GM18907 (cell line): ENCODE data around the gene BRK1.
"Not testable (repeated sequence)": the region's sequence is repeated elsewhere in the genome, so short reads cannot be mapped to it uniquely, and the experiment has no call there.

Experiments used
- ATAC-seq: cut with Tn5 transposase; IDR thresholded peaks from one replicate; pipeline ENCODE4 v1.9.1; 2021; ENCODE audit warnings: mild to moderate bottlenecking, moderate library complexity; ENCODE audit not compliant: unreplicated experiment

BRK1 gene

GRCh38 chr3:10142707-10143560 lies 27.5 kb downstream of the BRK1 start:
- ATAC-seq, result no peak

- ATAC-seq, result no peak
These were observed 30.2 kb downstream of the BRK1 start for GRCh38 chr3:10145685-10146084.

- ATAC-seq, result no peak
These were observed 33.8 kb downstream of the BRK1 start for GRCh38 chr3:10149226-10149625.

GRCh38 chr3:10150987-10151386 lies 35.5 kb downstream of the BRK1 start:
- ATAC-seq, result no peak

GRCh38 chr3:10154335-10155122 lies 39.1 kb downstream of the BRK1 start:
- no peak for ATAC-seq

GRCh38 chr3:10155123-10155472 lies 39.6 kb downstream of the BRK1 start:
- ATAC-seq, result no peak

GRCh38 chr3:10155658-10156057 lies 40.2 kb downstream of the BRK1 start:
- no peak for ATAC-seq

GRCh38 chr3:10157031-10157430 lies 41.6 kb downstream of the BRK1 start:
- no peak for ATAC-seq

- ATAC-seq, result not testable (repeated sequence)
These were observed 43.1 kb downstream of the BRK1 start for GRCh38 chr3:10158555-10158954.

GRCh38 chr3:10160346-10160745 lies 44.9 kb downstream of the BRK1 start:
- no peak for ATAC-seq

GRCh38 chr3:10160925-10161324 lies 45.5 kb downstream of the BRK1 start:
- no peak for ATAC-seq

- ATAC-seq, result no peak
These were observed 46.7 kb downstream of the BRK1 start for GRCh38 chr3:10162185-10162584.

- not testable (repeated sequence) for ATAC-seq
These were observed 48.7 kb downstream of the BRK1 start for GRCh38 chr3:10164201-10164545.

- peak; percentile 84 for ATAC-seq
These were observed 49.3 kb downstream of the BRK1 start, which contains the start of gene IRAK2 for GRCh38 chr3:10164546-10165393. Gene IRAK2, plus strand, starts transcription at chr3:10164919. Its CDS starts 36 bp downstream, at chr3:10164955.

- no peak for ATAC-seq
These were observed 50.7 kb downstream of the BRK1 start for GRCh38 chr3:10166213-10166604.

GRCh38 chr3:10169000-10169496 lies 53.6 kb downstream of the BRK1 start:
- no peak for ATAC-seq

- ATAC-seq, result no peak
These were observed 55.5 kb downstream of the BRK1 start for GRCh38 chr3:10170915-10171478.

- no peak for ATAC-seq
These were observed 57.8 kb downstream of the BRK1 start for GRCh38 chr3:10173095-10173925.

- ATAC-seq, result no peak
These were observed 58.5 kb downstream of the BRK1 start for GRCh38 chr3:10173926-10174435.

GRCh38 chr3:10175334-10175733 lies 59.9 kb downstream of the BRK1 start:
- ATAC-seq, result not testable (repeated sequence)
